ENCODE data around the gene JPH4.

The JPH4 gene

GRCh38 chr14:23522643-23523198 lies 55.9 kb downstream of the JPH4 start:
- no peak for DNase-seq

GRCh38 chr14:23521785-23522640 lies 56.6 kb downstream of the JPH4 start:
- DNase-seq: peak; percentile 46

GRCh38 chr14:23520899-23521533 lies 57.6 kb downstream of the JPH4 start:
- no peak for DNase-seq

GRCh38 chr14:23518709-23519108 lies 59.9 kb downstream of the JPH4 start:
- DNase-seq: no peak

All from hematopoietic multipotent progenitor cell treated with erythropoietin and hydrocortisone succinate and interleukin-3 and kit ligand, for 4 days (in vitro differentiated cells).